NCI-H1417 (cell line): ENCODE results near the gene SLC38A3.

Experiments
- DNase-seq, 3 experiments: peaks; one replicate each; lab custom pipeline; 2025; lab: John Stamatoyannopoulos, UW

The SLC38A3 gene

DNA sequence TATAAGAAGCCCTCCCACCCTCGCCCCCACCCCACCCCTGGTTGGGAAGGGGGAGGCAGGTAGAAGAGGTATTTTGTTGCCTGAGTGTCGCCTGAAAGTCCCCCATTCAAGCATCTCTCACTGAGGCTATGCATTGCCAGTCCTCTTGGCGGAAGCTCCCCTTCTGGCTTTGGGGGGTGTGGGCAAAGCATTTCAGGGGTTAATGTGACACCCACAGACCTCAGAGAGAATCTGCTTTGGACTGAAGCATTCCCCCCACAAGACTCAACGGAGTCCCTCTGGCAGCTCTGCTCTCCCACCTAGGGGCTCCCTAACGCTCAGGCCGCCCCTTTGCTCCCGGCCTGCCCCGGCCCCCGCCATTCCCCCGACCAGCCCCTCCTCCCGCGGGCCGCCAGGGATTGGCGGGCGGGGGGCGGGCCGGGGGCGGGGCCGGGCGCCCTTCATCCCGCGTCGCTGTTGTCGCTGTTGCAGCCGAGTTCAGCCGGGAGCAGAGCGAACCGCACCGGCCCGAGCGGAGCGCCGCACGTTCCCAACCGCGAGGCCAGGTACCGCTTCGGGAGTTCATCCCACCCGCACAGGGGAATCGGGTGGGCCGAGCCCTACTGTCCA is at the start of gene SLC38A3:
Gene SLC38A3 (plus strand): TSS at position 468 of the 609 bp plus-strand sequence. CDS start 8,929 bp downstream, outside the sequence.
- peak in 2 of 3 experiments; percentile 49 for DNase-seq

DNA sequence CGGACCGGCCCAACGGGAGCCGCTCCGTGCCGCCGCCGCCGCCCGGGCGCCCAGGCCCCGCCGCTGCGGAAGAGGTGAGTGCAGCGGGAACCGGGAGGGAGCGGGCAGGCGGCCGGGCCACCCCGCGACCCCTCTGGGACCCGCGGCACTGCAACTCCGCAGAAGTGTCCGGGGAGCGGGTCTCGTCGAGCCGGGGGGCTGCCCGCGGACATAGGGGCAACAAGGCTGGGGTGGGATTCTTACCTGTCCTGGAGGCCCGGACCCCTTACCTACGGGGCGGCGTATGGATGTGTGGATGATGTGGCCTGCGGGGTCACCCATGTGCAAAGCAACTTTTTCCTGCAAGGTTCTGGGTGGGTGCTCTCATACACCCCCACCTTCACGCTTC is 49.6 kb upstream of the SLC38A3 start:
- no peak for DNase-seq

DNA sequence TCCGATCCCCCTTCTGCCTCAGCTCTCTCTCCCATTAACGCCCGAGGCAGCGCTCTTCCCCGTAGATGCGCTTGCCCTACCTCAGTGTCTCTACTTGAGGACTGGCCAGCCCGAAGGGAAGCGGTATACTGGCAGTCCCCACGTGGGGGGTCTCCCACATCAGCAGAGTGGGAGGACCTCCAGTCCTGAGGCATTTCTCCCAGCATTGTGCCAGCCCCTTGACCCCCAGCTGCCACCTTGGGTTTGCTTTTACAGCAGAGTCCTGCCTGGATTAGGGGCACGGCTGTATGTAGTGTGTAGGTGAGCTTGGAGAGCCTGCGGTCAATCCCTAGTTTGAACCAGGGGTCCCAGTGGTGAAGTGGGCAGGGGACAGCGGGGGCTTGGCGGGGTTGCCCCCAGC is 49.2 kb upstream of the SLC38A3 start:
- no peak for DNase-seq

DNA sequence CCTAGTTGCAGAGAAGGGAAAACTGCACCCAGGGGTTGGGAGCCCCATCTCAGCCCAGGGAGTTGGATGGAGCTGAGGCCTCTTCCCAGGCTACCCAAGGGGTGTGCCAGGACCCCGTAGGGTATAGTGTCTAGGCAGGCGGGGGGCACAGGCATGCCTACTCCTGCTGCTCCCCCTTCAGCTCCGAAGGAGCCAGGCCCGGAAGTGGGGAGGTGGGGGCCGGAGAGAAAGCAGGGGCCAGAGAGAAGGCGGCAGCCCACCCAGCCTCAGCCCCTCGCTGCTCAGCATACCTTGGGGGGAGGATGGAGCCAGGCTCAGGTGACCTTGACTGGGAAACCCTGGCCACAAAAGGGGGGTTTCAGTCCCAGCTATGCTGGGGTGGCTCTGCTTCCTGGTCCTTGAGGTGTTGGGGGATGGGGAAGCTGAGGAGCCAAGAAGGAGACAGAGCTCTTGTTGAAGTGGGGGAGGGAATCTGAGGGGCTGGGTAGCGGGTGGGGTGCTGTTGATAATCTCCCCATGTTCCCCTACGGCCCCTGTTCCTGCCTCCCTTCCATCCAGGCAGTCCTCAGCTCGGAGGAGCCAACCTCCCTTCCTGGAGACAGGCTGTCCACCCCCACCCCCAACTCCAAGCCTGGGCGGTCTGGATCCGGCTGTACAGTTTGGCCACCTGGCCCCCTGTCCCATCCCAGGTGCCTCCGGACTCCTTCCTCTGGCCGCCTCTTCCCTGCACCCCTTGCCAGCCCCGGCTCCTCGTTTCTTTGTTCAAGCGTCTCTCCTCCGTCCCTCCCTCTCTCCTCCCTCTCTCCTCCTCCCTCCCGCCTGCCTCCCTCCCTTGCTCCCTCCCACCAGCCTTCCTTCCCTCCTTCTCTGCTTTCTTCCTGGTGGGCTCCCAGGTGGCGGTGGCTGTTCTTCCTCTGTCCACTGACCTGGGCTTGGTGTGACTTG is 48.2 kb upstream of the SLC38A3 start:
- no peak for DNase-seq

DNA sequence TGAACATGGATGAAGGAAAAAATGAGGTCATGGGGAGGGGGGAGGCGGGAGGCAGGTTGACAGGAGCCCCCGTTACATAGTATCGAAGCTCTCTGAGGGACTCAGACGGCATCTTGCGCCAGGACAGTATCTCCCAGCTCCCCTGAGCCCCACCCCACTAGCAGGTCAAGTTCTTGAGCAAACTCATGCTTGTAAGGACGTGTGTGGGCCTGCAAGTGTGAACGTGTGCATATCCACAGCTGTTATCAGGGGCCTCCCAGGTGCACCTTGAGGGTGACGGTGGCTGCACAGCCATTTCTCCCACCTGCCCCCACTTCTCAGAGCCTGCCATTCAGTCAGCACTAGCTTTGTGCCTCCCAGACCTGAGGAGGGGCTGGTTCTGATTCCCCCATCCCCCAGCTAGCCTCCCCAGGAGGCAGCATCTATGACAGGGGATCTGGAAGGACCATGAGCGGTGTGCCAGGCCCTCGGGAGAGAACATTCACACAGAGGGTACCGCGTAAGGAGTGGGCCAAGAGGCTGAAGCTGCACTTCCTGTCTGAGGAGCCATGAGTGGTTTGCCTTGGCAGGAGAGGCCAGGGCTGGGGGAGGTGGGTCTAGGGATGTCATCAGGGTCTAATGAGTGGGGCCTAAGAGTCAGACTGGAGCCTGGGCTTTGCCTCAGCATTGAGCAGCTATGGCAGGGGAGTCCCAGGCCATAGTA is 47.1 kb upstream of the SLC38A3 start:
- DNase-seq: peak in 1 of 3 experiments; percentile 26

DNA sequence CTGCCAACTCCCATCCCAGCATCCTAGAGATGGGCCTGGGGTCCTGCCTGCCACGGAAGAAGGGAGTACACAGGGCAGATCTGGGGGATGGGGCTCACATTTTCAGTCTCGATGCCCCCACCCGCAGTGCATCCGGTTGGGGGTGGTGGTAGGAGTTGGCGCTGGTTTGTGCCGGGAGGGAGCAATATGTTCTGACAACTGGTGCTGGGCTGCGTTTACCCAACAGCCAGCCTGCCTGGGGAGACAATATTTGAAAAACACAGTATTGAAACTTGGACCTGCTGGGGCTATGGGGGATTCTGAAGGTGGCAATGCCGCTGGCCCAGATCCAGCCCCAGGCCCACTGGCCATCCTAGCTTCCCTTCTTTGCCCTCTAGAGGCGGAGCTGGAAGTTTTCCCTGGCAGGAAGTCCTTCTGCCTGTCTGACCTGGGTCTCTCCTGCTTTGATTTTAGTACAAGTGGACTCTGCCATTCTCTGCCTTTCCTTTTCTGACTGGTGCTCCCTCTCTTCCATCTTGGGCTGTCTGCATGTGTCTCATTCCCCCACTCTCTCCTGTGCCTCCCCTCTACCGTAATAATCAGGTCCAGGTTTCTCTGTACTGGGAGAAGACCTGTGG is 46.4 kb upstream of the SLC38A3 start:
- DNase-seq: no peak

DNA sequence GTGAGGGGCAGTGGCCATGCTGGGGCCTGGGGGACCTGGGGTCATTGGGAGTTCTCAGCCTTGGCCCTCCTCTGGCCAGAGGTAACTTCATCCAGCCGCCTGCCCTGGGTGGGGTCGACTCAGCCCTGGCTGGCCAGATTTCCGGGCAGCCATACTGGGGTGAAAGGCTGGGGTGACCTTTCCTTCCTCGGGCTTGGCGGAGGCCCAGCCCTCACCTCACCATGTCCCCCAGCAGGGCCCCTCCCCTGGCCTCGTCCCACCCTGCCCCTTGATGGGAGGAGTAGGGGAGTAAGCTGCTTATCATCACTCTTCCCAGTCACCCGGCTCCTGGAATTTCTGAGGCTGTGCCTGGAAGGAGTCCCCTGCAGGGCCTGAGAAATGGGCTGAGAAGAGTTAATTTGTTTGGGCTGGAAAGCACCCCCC is 44.5 kb upstream of the SLC38A3 start:
- no peak for DNase-seq

DNA sequence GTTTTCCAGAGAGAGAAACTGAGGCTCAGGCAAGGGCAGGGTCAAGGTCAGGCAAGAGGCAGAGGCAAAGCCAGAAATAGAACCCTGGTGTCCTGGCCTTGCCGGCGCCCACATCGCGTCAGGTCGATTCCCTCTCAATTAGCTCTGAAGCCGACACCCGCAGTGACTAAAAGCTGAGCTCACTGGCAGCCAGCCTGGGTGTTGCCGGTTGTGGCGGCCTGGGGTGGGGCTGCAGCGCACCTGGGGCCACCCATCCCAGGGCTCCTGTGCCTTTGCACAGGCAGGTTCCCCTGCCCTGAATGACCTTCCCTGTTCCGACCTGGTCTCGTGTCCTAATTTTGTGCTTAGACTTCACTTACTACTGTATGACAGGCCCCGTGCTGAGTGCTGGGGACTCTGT is 43.8 kb upstream of the SLC38A3 start:
- no peak for DNase-seq

DNA sequence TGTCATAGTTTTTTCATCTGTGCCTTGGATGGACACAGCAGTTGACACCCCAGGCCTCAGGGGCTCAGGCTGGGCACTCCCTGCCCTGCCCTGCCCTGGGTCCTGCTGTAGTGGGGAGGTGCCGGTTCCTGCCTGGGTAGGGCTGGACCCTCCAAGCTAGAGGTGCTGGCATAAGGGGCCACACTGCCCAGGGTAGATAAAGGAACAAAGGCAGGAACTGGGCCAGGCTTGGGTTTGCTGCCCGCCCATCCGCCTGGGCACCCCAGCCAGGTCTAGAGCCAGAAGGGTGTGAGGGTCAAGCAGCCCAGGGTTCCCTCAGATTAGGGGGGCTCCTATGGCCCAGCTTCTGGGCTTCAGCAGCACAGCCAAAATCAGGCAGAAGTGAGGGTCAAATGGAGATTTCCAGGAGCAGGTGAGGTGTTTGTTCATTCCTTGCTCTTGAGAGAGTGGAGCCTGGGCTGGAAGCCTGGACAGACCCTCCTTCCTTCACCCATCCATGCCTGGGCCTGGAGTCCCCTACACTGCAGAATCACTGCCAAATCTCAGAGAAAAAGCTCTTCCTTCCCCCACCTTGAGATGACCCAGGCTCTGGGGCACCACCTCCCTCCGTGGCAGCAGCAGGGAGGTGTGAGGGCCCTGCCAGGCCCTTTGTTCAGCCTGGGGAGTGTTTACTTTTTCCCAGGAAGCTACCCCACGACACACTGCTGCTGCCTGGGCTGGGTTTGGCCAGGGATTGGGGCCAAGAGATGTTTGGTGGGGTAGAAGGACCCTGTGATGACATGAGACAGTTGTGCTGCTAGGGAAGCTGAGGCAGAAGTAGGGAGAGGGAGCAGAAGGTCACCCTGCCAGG is 42.8 kb upstream of the SLC38A3 start:
- DNase-seq: no peak

DNA sequence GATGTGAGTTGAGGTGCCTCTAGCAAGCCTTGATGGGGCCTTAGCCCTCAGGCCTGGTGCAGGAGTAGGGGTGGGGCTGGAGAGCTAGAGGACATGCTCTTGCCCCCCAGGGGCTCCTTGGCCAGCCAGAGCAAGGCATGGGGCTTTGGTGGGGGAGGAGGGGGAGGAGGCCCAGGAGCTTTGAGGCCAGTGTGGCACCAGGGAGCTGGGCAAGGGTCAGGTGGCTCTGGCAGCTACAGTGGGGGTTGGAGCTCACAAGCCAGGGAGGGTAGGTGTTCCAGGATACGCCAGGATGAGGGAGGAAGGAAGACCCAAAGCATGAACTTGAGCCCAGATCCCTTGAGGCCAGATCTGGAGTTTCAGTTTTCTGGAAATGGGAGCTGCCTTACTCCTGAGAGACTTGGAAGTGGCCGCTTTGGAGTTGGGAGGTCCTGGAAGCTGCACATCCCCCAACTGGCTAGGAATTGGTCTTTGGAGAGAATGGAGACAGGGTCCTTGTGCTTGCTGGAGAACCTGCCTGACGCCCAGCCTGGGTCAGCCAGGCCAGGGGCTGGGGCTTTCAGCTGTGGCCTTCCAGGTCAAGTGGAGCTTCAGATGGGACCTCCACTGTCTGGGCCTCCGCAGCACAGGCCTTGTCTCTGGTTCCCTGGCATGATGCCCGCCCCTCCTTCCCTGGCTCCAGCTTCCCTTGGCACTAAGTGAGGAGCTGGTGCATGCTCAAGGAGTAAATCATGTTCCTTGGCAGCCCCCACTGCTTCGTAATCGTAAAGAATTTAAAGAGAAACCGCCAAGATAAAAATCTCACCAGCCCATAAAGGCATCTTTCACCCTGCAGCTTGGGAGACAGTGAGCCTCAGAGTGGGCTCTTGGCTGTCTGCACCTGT is 41.3 kb upstream of the SLC38A3 start:
- no peak for DNase-seq

DNA sequence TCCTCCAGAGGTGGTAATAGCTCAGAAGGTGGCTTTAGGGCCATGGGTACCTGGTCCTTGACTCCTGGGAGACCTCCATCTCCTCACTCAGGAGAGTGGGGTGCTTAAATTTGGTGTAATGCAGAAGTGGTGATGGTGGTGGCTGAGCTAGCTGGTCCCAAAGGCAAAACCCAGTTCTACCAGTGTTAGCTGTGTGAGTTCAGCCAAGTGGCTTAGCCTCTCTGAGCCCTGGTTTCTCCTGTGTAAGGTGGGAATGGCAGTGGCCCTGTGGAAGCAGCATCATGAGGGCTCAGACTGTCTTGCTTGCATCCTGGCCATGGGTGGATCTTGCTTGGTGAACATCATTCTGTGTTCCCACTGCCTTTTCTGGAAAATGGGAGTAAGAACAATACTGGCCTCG is 40.6 kb upstream of the SLC38A3 start:
- DNase-seq: no peak

DNA sequence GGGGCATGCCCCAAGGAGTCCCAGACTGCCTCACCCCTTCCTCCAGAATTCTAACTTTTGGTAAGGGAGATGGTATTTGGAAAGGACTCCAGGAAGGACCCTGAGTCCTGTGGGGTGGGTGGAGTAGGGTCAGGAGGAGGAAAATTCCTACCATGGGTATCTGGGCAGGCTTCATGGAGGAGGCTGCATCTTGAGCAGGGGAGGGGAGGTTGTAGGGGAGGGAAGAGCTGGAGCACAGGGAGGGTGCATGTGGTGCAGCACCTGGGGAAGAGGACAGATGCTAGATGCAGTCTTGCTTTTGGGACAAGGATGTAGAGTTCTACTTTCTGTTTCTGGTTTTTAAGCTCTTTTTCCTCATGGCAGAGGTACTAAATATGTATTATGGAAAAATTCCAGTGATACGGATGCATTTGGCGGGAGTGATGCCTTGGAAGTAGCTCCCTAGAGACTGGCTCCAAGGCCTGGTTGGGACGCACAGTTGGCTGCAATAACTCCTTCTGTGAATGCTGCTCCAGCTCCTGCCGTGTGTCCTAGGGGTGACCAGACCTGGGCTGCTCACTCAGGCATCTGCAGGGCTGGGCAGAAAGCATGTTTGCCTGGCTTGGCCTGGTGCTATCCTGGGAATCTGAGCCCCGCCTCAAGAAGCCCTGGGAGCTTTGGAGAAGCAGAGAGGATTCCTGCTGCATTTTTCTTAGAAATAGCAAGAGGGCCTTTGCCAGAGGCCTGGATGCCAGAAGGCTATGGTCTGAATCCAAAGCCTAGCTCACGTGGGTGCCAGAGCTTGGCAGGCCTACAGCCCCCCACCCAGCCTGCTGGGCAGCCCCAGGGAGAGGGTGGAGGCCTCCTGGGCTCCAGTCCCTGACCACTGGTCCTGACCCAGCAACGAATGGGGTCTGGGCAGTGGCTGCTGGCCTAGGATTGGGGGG is 39.8 kb upstream of the SLC38A3 start:
- DNase-seq: no peak

DNA sequence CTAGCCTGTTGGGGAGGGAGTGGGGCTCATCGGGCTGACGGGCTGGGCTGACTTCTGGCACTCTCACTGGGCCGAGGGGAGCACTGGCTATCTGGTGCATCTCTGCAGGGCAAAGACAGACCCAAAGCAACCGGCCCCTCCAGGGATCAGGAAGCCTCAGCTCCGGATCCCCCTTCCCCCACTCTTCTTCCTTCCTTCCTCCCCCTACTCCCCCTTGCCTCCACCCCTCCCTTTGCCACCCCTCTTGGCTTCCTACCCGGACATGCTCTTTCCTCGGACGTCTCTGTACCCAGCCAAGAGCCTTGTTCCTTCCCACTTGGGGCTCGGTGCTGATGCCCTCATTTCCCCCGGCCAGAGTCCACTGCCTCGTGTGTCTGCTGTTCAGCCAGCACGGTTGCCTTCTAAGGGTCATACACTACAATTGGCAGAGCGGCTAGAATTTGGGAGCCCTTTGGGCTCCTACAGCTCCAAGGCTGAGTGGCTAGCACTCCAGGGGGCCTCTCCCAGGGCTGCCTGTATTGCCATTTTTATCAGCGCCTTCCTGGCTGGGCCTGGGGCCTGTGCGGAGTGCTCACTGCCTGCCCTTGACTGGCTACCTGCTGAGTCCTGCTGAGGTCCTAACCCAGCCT is 39.0 kb upstream of the SLC38A3 start:
- DNase-seq: no peak

DNA sequence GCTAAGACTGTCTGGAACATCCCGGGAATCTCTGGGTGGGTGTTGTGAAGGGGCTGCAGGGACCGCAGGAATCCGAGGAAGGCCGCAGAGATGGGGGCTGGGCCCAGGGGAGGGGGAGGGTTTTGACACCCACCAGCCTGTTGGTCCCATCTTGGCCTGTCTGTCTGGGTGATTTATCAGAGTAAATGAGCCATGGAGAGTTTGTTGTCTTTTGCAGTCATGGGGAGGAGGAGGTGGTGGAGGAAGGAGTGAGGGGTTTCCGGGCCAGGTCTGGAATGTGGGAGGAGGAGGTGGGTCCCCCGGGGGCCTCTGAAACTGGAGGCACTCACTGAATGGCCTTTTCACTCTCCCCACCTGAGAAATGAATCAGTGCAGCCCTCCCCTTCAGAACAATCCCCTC is 38.5 kb upstream of the SLC38A3 start:
- DNase-seq: no peak

DNA sequence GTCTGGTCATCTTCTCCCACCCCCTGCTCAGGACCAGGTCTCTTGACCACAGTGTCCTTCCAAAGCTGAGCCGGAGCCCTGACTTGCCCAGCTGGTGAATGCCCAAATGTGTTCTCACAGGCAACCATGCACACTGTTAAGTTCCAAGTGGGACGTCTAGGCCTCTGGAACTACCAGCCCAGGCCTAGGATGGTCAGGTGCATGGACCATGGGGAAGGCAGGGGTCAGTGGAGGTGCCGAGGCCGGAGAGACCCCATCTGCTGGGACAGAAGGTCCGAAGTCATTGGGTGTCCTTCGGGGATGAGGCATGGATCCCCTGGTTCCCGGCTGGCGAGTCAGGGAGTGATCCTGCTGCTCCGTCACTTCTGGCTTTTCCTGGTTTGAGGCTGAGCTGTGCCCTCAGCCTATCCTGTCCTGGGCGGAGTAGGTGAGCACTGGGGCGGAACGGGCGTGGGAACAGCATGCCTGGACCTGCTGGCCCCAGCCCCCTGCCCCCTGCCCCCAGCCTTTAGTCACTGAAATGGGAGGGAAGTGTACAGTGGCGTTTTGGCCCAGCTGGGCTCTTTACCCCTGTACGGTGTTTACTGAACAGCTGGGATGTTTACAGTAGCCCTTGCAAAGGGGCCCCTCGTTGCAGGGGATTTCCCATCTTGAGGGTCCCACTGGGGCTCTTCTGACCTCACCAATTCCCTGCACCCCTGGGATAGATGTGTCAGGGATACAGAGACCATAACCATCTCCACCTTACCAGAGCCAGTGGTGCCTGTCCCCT is 37.8 kb upstream of the SLC38A3 start:
- DNase-seq: peak in 2 of 3 experiments; percentile 20 to 32

DNA sequence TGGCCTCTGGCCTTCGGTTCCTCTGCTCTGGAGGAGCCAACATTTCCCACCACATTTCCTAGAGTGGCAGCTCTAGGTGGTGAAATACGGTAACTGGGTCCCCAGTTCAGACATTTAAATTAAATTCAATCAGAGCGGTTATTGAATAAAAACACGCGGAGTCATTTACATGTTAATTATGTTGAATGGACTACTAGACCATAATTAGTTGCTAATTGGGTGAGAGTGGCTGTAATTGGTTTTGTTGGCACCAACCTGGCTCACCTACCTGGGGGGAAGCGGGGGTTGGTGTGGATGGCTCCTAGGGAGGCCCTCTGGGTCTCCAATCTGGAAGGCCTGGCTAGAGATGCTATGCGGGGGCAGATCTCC is 37.2 kb upstream of the SLC38A3 start:
- DNase-seq: peak in 2 of 3 experiments; percentile 22 to 32

DNA sequence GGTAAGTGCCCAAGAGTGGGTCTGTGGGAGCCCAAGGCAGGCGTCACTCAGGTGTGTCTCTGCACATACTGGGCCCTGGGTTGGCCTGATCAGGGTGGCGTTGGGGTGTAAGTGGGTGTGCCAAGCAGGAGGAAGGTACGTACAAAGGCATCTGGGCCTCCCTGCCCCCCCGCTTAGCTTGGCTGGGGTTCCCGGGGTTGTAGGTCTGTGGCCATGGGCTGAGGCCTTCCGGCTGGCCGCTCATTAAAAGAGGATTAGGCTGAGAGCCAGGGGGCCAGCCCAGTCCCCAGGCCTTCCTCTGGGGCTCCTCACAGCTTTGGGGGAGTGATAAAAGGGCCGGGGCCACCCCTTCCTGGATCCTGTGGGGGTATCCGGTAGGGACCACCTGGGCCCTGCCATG is 36.7 kb upstream of the SLC38A3 start:
- no peak for DNase-seq

DNA sequence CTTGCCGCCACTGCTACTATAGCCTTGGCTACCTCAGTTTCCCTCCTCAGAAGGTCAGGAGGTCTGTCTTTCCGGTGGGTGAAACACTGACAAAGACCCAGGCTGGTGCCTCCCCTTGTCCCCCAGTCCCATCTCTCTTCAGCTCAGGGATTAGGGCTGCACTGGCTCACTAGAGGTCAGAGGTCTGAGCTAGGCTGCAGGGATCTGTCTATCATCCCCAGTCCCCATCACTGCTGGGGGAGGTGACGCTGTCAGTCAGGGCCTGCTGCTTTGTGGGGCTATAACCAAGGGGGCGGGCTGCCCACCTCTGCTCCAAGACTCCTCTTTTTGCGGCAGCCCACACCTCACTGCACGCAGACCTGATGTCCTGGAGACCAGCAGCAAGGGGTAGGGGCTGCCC is 36.3 kb upstream of the SLC38A3 start:
- DNase-seq: no peak
